ENCODE results near the gene NTM.

Gene NTM

DNA sequence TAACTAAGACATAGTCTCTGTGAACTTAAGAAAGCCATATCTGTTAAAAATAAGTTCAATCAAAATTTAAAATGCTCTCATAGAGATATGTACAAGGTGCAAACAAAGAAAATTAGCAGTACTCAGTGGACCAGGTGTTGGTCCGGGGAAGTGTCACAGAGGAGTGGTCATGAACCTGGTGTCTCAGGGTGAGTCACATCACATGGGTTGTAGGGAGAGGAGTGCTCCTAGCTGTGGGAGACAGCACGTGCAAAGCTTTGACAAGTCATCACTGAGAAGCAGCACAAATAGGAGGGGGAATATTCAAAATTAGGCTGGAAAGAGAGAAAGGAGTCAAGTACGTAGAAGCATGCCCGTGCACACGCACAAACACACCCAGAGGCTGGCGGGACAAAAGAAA, 438.1 kb downstream of the NTM start:
- H3K27ac Mint-ChIP-seq, result no peak overlapping the region
- H3K4me1 Mint-ChIP-seq, result no peaks in the 10 kb centered on the region
- H3K9me3 Mint-ChIP-seq, result no peaks in the 10 kb centered on the region
- H3K36me3 Mint-ChIP-seq, result no peaks in the 10 kb centered on the region
- H3K4me3 Mint-ChIP-seq, result no peak overlapping the region
- H3K27me3 Mint-ChIP-seq, result no peaks in the 10 kb centered on the region

DNA sequence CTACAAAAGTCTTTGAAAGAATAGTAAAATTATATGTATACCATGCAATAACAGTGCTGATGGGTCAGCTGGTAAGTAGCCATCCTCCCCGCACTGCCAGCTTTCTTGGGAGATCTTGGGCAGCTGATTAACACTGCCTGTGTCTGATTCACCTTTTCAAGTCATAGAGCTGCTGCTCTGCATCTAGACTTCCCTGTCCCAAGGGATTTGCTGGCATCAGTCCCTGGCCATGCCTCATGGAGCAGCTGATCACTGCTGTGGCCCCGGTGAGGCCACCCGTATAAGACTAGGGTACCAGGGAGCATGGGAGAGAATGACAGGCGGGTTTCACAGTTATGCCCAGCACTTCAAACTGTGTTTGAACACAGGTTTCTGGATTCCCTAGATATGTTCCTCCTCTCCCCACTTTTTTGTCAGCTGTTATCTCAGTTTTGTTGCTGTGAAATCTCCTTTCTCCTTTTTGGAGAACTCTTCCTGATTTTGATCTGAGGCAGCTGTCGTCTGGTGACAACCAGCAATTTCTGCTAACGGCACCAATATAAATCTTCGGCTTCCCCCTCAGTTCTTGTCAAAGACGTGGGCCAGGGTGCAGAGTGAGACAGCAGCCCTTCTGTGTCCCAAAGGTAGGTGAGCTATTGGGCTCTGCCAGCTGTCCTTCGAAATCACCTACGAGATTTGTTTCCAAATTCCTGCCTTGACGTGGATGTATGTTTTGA, 438.9 kb downstream of the NTM start:
- Mint-ChIP-seq H3K4me3 (no peak overlapping the region), H3K27ac (no peak overlapping the region), H3K4me1 (no peaks in the 10 kb centered on the region), H3K9me3 (no peaks in the 10 kb centered on the region), H3K27me3 (no peaks in the 10 kb centered on the region), H3K36me3 (no peaks in the 10 kb centered on the region)

GRCh38 chr11:131810541-131810940, 440.1 kb downstream of the NTM start:
- Mint-ChIP-seq H3K4me1 (no peaks in the 10 kb centered on the region), H3K27ac (no peak overlapping the region), H3K4me3 (no peak overlapping the region), H3K27me3 (no peaks in the 10 kb centered on the region), H3K9me3 (no peaks in the 10 kb centered on the region), H3K36me3 (no peaks in the 10 kb centered on the region)

DNA sequence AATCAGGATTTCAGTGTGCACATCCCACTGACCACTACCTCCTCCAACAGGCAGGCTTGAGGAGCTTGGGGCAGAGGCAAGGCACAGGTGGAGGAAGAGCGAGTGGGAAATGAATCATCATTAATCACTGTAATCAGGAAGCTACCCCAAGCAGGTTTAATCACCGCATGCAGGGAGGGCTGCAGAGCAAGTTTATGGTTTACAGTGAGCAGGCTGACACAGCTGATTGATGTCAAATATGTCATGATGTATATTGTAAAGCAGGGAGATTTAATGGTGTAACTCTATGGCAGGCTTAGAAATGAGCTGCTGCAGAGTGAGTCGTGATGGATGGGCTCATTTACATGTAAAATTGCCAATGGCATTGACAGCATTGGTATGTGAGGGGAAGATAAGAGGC, 441.0 kb downstream of the NTM start:
- no peak overlapping the region for H3K27ac Mint-ChIP-seq
- no peaks in the 10 kb centered on the region for H3K9me3 Mint-ChIP-seq
- H3K27me3 Mint-ChIP-seq, result no peaks in the 10 kb centered on the region
- no peaks in the 10 kb centered on the region for H3K4me1 Mint-ChIP-seq
- no peaks in the 10 kb centered on the region for H3K36me3 Mint-ChIP-seq
- no peak overlapping the region for H3K4me3 Mint-ChIP-seq

GRCh38 chr11:131814108-131814507, 443.7 kb downstream of the NTM start:
- Mint-ChIP-seq H3K36me3 (no peaks in the 10 kb centered on the region), H3K27me3 (no peaks in the 10 kb centered on the region), H3K27ac (no peak overlapping the region), H3K4me3 (no peak overlapping the region), H3K9me3 (no peaks in the 10 kb centered on the region), H3K4me1 (no peaks in the 10 kb centered on the region)

- Mint-ChIP-seq H3K36me3 (no peaks in the 10 kb centered on the region), H3K9me3 (no peaks in the 10 kb centered on the region), H3K4me1 (no peaks in the 10 kb centered on the region), H3K4me3 (no peak overlapping the region), H3K27ac (no peak overlapping the region), H3K27me3 (no peaks in the 10 kb centered on the region)
Measured at GRCh38 chr11:131815590-131815989, 445.2 kb downstream of the NTM start.

GRCh38 chr11:131816051-131816450, 445.6 kb downstream of the NTM start:
- Mint-ChIP-seq H3K27ac (no peak overlapping the region), H3K36me3 (no peaks in the 10 kb centered on the region), H3K9me3 (no peaks in the 10 kb centered on the region), H3K4me3 (no peak overlapping the region), H3K27me3 (no peaks in the 10 kb centered on the region), H3K4me1 (no peaks in the 10 kb centered on the region)

- Mint-ChIP-seq H3K4me1 (no peaks in the 10 kb centered on the region), H3K27me3 (no peaks in the 10 kb centered on the region), H3K36me3 (no peaks in the 10 kb centered on the region), H3K9me3 (no peaks in the 10 kb centered on the region), H3K27ac (no peak overlapping the region), H3K4me3 (no peak overlapping the region)
Measured at GRCh38 chr11:131817687-131818188, 447.3 kb downstream of the NTM start.

DNA sequence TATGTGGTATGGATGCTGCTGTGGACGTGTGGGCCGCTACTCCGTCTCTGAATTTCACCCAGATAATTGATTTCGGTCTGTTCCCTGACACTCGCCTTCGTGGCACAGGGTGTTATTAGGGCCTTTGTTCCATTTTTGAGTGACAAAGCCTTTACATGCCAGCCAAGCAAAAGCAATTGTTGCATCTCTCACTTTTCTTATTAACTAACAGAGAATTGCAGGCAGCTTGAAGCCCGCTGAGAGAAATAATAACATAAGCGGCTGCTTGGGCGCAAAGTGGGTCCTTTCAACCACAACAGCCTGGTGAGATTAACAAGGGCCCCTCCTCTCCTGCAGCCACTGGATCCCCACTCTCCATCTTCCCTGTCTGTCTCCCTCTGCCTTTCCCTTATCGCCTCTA, 449.4 kb downstream of the NTM start:
- Mint-ChIP-seq H3K27ac (no peak overlapping the region), H3K4me3 (no peak overlapping the region), H3K36me3 (no peaks in the 10 kb centered on the region), H3K27me3 (peaks cover 1% of the 10 kb centered on the region), H3K4me1 (no peaks in the 10 kb centered on the region), H3K9me3 (no peaks in the 10 kb centered on the region)

- Mint-ChIP-seq H3K4me1 (no peaks in the 10 kb centered on the region), H3K36me3 (no peaks in the 10 kb centered on the region), H3K4me3 (no peak overlapping the region), H3K27me3 (peaks cover 1% of the 10 kb centered on the region), H3K9me3 (no peaks in the 10 kb centered on the region), H3K27ac (no peak overlapping the region)
Measured at GRCh38 chr11:131822506-131822905, 452.1 kb downstream of the NTM start.

GRCh38 chr11:131823772-131824171, 453.4 kb downstream of the NTM start:
- Mint-ChIP-seq H3K27ac (no peak overlapping the region), H3K9me3 (no peaks in the 10 kb centered on the region), H3K4me1 (no peaks in the 10 kb centered on the region), H3K4me3 (no peak overlapping the region), H3K27me3 (peaks cover 1% of the 10 kb centered on the region), H3K36me3 (no peaks in the 10 kb centered on the region)

GRCh38 chr11:131824771-131825170, 454.4 kb downstream of the NTM start:
- H3K27me3 Mint-ChIP-seq, result peaks cover 1% of the 10 kb centered on the region
- H3K9me3 Mint-ChIP-seq, result no peaks in the 10 kb centered on the region
- H3K4me3 Mint-ChIP-seq, result no peak overlapping the region
- no peaks in the 10 kb centered on the region for H3K4me1 Mint-ChIP-seq
- H3K36me3 Mint-ChIP-seq, result no peaks in the 10 kb centered on the region
- no peak overlapping the region for H3K27ac Mint-ChIP-seq

- no peaks in the 10 kb centered on the region for H3K4me1 Mint-ChIP-seq
- peaks cover 1% of the 10 kb centered on the region for H3K27me3 Mint-ChIP-seq
- H3K27ac Mint-ChIP-seq, result no peak overlapping the region
- H3K36me3 Mint-ChIP-seq, result no peaks in the 10 kb centered on the region
- H3K4me3 Mint-ChIP-seq, result no peak overlapping the region
- no peaks in the 10 kb centered on the region for H3K9me3 Mint-ChIP-seq
Measured at GRCh38 chr11:131827430-131827829, 457.0 kb downstream of the NTM start.

DNA sequence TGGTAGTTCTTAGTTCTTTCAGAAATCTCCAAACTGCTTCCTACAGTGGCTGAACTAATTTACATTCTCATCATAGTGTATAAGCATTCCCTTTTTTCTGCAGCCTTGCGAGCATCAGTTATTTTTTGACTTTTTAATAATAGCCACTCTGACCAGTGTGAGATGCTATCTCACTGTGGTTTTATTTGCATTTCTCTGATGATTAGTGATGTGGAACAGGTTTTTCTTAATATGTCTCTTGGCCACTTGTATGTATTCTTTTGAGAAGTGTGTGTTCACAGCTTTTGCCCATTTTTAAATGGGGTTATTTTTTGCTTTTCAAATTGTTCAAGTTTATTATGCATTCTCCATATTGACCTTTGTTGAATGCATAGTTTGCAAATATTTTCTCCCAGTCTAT, 459.3 kb downstream of the NTM start:
- Mint-ChIP-seq H3K27ac (no peak overlapping the region), H3K36me3 (no peaks in the 10 kb centered on the region), H3K4me1 (no peaks in the 10 kb centered on the region), H3K9me3 (no peaks in the 10 kb centered on the region), H3K4me3 (no peak overlapping the region), H3K27me3 (no peaks in the 10 kb centered on the region)

DNA sequence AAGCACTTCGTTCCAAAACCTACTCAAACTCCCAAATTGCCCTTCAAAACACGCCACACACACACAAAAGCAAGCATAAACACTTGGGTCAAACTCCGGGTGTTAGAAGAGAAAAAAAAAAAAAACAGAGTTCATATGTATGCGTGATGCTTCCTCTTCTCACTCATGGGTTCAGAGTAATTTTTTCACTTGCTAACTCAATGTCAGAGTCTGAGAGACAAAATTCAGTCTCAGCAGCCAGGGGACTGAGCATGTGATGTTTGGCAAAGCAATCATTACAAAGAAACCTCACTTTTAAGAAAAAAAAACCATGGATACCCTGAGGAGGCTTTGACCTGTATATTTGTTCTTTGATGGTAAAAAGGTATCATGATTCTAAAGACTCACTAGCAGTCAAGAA, 461.7 kb downstream of the NTM start:
- Mint-ChIP-seq H3K4me1 (no peaks in the 10 kb centered on the region), H3K27me3 (no peaks in the 10 kb centered on the region), H3K4me3 (no peak overlapping the region)

DNA sequence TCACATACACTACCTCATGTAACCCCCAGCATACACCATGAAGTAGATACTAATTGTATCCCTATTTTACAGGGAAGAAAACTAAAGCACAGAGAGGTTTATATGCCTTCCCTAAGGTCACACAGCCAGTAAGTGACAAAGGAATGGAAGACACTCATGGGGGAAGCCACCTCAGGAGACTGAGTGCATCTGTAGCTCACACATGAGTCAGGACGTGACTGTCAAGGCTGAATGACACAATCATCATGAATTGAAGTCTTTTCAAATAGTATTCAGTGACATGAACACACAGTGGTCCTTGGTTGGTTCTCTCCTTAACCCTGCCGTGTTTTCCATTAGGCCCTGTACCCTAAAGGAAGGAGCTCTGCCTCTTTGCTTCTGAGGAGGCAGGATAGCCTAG, 463.0 kb downstream of the NTM start:
- Mint-ChIP-seq H3K36me3 (no peaks in the 10 kb centered on the region), H3K4me1 (no peaks in the 10 kb centered on the region), H3K4me3 (no peak overlapping the region), H3K27me3 (peaks cover 2% of the 10 kb centered on the region), H3K9me3 (no peaks in the 10 kb centered on the region), H3K27ac (no peak overlapping the region)

More for the DNA sequence above, 461.7 kb downstream of the NTM start:
- Mint-ChIP-seq H3K27ac (no peak overlapping the region), H3K36me3 (no peaks in the 10 kb centered on the region), H3K9me3 (no peaks in the 10 kb centered on the region)

GRCh38 chr11:131837562-131837961, 467.1 kb downstream of the NTM start:
- Mint-ChIP-seq H3K36me3 (no peaks in the 10 kb centered on the region), H3K27me3 (peaks cover 3% of the 10 kb centered on the region), H3K4me3 (no peak overlapping the region), H3K27ac (no peak overlapping the region), H3K9me3 (peaks cover 6% of the 10 kb centered on the region), H3K4me1 (no peaks in the 10 kb centered on the region)
